ENCODE measurements around the gene TMED1. TPM values are rescaled to one million over a fixed set of nuclear protein-coding genes. Genes with fewer than 3 reads are reported as not detected.

Gene TMED1
- total and polyA plus RNA-seq, 2 of the 8 experiments (the other 6 are each of a cell fraction or from before 2014, with no cell fraction given), result 26.9 to 31.9 TPM

DNA sequence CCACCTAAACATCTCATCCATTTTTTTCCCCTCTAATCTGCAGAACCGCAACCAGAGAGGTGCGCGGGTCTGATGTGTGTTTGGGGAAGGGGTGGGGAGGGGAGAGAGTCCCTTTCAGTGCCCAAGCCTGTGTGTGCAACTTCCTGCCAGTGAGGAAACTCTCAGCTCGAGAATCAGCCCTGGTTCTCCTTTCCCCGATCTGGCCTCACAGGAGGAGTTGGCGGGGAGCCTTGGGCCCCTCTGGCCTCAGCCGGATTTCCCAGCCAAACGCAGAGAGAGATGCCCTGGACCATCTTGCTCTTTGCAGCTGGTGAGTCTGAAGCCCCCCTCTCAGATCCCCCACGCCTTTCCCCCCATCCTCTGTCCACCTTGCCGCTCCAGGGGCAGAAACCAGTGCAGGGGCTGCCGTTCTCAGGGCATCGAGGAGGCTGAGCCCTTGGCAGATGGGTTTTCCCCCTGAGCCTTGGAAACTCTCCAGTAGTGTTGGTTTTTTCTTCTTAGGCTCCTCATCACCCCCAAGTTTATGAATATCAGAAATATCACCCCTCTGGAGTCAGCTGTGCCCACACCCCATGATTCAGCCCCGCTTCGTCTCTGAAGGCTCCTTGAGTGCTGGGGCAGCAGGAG is 12.3 kb upstream of the TMED1 start, which contains the start of gene C19orf38 (continued):
- TF ChIP-seq, protein P1, sequence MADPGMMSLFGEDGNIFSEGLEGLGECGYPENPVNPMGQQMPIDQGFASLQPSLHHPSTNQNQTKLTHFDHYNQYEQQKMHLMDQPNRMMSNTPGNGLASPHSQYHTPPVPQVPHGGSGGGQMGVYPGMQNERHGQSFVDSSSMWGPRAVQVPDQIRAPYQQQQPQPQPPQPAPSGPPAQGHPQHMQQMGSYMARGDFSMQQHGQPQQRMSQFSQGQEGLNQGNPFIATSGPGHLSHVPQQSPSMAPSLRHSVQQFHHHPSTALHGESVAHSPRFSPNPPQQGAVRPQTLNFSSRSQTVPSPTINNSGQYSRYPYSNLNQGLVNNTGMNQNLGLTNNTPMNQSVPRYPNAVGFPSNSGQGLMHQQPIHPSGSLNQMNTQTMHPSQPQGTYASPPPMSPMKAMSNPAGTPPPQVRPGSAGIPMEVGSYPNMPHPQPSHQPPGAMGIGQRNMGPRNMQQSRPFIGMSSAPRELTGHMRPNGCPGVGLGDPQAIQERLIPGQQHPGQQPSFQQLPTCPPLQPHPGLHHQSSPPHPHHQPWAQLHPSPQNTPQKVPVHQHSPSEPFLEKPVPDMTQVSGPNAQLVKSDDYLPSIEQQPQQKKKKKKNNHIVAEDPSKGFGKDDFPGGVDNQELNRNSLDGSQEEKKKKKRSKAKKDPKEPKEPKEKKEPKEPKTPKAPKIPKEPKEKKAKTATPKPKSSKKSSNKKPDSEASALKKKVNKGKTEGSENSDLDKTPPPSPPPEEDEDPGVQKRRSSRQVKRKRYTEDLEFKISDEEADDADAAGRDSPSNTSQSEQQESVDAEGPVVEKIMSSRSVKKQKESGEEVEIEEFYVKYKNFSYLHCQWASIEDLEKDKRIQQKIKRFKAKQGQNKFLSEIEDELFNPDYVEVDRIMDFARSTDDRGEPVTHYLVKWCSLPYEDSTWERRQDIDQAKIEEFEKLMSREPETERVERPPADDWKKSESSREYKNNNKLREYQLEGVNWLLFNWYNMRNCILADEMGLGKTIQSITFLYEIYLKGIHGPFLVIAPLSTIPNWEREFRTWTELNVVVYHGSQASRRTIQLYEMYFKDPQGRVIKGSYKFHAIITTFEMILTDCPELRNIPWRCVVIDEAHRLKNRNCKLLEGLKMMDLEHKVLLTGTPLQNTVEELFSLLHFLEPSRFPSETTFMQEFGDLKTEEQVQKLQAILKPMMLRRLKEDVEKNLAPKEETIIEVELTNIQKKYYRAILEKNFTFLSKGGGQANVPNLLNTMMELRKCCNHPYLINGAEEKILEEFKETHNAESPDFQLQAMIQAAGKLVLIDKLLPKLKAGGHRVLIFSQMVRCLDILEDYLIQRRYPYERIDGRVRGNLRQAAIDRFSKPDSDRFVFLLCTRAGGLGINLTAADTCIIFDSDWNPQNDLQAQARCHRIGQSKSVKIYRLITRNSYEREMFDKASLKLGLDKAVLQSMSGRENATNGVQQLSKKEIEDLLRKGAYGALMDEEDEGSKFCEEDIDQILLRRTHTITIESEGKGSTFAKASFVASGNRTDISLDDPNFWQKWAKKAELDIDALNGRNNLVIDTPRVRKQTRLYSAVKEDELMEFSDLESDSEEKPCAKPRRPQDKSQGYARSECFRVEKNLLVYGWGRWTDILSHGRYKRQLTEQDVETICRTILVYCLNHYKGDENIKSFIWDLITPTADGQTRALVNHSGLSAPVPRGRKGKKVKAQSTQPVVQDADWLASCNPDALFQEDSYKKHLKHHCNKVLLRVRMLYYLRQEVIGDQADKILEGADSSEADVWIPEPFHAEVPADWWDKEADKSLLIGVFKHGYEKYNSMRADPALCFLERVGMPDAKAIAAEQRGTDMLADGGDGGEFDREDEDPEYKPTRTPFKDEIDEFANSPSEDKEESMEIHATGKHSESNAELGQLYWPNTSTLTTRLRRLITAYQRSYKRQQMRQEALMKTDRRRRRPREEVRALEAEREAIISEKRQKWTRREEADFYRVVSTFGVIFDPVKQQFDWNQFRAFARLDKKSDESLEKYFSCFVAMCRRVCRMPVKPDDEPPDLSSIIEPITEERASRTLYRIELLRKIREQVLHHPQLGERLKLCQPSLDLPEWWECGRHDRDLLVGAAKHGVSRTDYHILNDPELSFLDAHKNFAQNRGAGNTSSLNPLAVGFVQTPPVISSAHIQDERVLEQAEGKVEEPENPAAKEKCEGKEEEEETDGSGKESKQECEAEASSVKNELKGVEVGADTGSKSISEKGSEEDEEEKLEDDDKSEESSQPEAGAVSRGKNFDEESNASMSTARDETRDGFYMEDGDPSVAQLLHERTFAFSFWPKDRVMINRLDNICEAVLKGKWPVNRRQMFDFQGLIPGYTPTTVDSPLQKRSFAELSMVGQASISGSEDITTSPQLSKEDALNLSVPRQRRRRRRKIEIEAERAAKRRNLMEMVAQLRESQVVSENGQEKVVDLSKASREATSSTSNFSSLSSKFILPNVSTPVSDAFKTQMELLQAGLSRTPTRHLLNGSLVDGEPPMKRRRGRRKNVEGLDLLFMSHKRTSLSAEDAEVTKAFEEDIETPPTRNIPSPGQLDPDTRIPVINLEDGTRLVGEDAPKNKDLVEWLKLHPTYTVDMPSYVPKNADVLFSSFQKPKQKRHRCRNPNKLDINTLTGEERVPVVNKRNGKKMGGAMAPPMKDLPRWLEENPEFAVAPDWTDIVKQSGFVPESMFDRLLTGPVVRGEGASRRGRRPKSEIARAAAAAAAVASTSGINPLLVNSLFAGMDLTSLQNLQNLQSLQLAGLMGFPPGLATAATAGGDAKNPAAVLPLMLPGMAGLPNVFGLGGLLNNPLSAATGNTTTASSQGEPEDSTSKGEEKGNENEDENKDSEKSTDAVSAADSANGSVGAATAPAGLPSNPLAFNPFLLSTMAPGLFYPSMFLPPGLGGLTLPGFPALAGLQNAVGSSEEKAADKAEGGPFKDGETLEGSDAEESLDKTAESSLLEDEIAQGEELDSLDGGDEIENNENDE (IDR thresholded peaks at IDR 0.05; ENCODE audit: insufficient replicate concordance, low read length), result no peak
- no peak for TF ChIP-seq POLR2A (IDR thresholded peaks at IDR 0.05; ENCODE audit: control extremely low read depth in 1 of 2, low read depth in 2 of 2, low read length in 2 of 2)
- no peak for TF ChIP-seq NRF1 (IDR thresholded peaks at IDR 0.05; ENCODE audit: low read depth, low read length)
- no peak for TF ChIP-seq EZH2 (IDR thresholded peaks at IDR 0.05; ENCODE audit: low read depth, low read length, severe bottlenecking)
- TF ChIP-seq CHD1 (IDR thresholded peaks at IDR 0.05; ENCODE audit: low read depth, low read length), result no peak
- no peak for TF ChIP-seq CTBP2 (IDR thresholded peaks at IDR 0.05; ENCODE audit: borderline replicate concordance, insufficient read depth, insufficient read length, low read length)
- no peak for TF ChIP-seq RBBP5 (IDR thresholded peaks at IDR 0.05; ENCODE audit: borderline replicate concordance, low read depth, low read length)
- TF ChIP-seq EGR1 (IDR thresholded peaks at IDR 0.05; ENCODE audit: borderline replicate concordance, low read depth, low read length), result no peak
